HG02623 (cell line): Measurements from ENCODE around the gene COG5.
"Not testable (repeated sequence)": the region's sequence is repeated elsewhere in the genome, so short reads cannot be mapped to it uniquely, and the experiment has no call there.

Source experiments
- ATAC-seq: cut with Tn5 transposase; IDR thresholded peaks from one replicate; pipeline ENCODE4 v1.9.1; 2021; ENCODE audit warnings: moderate library complexity; ENCODE audit not compliant: unreplicated experiment

Gene COG5

GRCh38 chr7:107286751-107287621 is 276.7 kb downstream of the COG5 start:
- no peak for ATAC-seq

GRCh38 chr7:107284911-107285479 is 278.7 kb downstream of the COG5 start:
- no peak for ATAC-seq

- ATAC-seq: no peak
Measured at GRCh38 chr7:107277331-107277730, 286.4 kb downstream of the COG5 start.

GRCh38 chr7:107276220-107276827 is 287.4 kb downstream of the COG5 start:
- ATAC-seq: no peak

- ATAC-seq: no peak
Measured at GRCh38 chr7:107274506-107274905, 289.2 kb downstream of the COG5 start.

- ATAC-seq: no peak
Measured at GRCh38 chr7:107269790-107270189, 293.9 kb downstream of the COG5 start.

GRCh38 chr7:107268594-107268993 is 295.1 kb downstream of the COG5 start:
- no peak for ATAC-seq

- ATAC-seq: no peak
Measured at GRCh38 chr7:107267138-107267537, 296.6 kb downstream of the COG5 start.

- no peak for ATAC-seq
Measured at GRCh38 chr7:107264723-107265122, 299.0 kb downstream of the COG5 start.

GRCh38 chr7:107262857-107263256 is 300.9 kb downstream of the COG5 start:
- ATAC-seq: no peak

- no peak for ATAC-seq
Measured at GRCh38 chr7:107258737-107259136, 305.0 kb downstream of the COG5 start.

- no peak for ATAC-seq
Measured at GRCh38 chr7:107255602-107256001, 308.1 kb downstream of the COG5 start.

GRCh38 chr7:107254398-107254985 is 309.2 kb downstream of the COG5 start:
- ATAC-seq: no peak

GRCh38 chr7:107253599-107253998 is 310.1 kb downstream of the COG5 start:
- ATAC-seq: no peak

GRCh38 chr7:107251963-107252362 is 311.8 kb downstream of the COG5 start:
- ATAC-seq: no peak

- no peak for ATAC-seq
Measured at GRCh38 chr7:107248551-107249316, 315.0 kb downstream of the COG5 start.

GRCh38 chr7:107246836-107247235 is 316.9 kb downstream of the COG5 start:
- not testable (repeated sequence) for ATAC-seq

GRCh38 chr7:107244613-107245012 is 319.1 kb downstream of the COG5 start:
- no peak for ATAC-seq

GRCh38 chr7:107242267-107242666 is 321.5 kb downstream of the COG5 start:
- no peak for ATAC-seq

GRCh38 chr7:107237451-107237850 is 326.3 kb downstream of the COG5 start:
- ATAC-seq: no peak

- no peak for ATAC-seq
Measured at GRCh38 chr7:107236862-107237261, 326.9 kb downstream of the COG5 start.
